G401 (cell line): Measurements from ENCODE around the gene SARM1. TPM values are rescaled to one million over a fixed set of nuclear protein-coding genes. Genes with fewer than 3 reads are reported as not detected.

Source experiments
- DNase-seq: peaks from one replicate; pipeline ENCODE4 v3.0.0-alpha.2; 2015; ENCODE audit warnings: low spot score
- in situ Hi-C: cut with HindIII; loops from 2 replicates; pipeline ENCODE4 v1.10.0; 2016; ENCODE audit warnings: low sequenced_read_pairs, mixed read lengths
- total RNA-seq: library from RNA; depleted of rRNA; stranded (reverse); fragments of >200 nt; shearing (Covaris generic); gene quantifications from 2 replicates; pipeline ENCODE4 v1.2.3, GENCODE V29; 2014

The SARM1 gene
- total RNA-seq, 1 experiment from 2014 or later: 18.6 TPM

- in situ Hi-C loops: no loop called here
- DNase-seq: no peak
Measured at GRCh38 chr17:28390141-28390540, 18.6 kb downstream of the SARM1 start.

GRCh38 chr17:28390563-28390962 is 19.1 kb downstream of the SARM1 start:
- DNase-seq: no peak
- in situ Hi-C loops: no loop called here

DNA sequence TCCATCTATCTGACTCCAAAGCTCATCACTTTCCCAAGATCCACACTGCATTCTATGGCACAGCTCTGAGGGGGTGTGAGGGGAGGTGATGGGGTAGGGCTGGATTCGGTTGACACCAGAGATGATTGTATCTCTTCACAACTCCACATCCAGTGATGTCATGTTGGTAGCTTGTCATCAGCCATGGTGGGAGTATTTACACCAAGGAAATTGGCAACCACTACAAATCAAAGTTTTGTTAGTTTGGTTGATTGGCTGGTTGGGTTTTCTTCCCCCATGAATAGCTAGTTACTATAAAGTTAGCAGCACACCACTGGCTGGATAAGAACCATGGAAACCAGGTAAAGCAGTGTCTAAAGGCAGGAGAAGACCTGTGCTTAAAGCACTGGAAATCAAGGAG is 19.5 kb downstream of the SARM1 start:
- in situ Hi-C loops: no loop called here
- no peak for DNase-seq

GRCh38 chr17:28391401-28391800 is 19.9 kb downstream of the SARM1 start:
- no peak for DNase-seq
- in situ Hi-C loops: no loop called here

- in situ Hi-C loops: no loop called here
- peak; percentile 75 for DNase-seq
Measured at GRCh38 chr17:28392491-28392890, 21.0 kb downstream of the SARM1 start.

GRCh38 chr17:28394337-28395116 is 23.0 kb downstream of the SARM1 start:
- no peak for DNase-seq
- in situ Hi-C loops: no loop called here

DNA sequence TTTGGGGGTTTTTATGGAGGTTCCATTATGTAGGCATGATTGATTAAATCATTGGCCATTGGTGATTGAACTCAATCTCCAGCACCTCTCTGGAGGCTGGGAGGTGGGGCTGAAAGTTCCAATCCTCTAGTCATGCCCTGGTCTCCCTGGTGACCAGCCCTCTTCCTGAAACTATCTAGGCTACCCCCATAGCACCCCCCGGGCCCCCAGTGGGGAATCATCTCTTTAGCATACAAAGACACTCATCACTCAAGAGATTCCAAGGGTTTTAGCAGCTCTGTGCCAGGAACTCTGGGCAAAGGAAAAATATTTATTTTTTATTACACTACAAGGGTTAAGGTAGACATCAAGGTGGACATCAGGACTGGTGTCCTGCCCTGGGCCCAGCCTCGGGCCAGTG is 23.9 kb downstream of the SARM1 start:
- in situ Hi-C loops: no loop called here
- DNase-seq: no peak

GRCh38 chr17:28395968-28396367 is 24.5 kb downstream of the SARM1 start:
- DNase-seq: no peak
- in situ Hi-C loops: no loop called here

DNA sequence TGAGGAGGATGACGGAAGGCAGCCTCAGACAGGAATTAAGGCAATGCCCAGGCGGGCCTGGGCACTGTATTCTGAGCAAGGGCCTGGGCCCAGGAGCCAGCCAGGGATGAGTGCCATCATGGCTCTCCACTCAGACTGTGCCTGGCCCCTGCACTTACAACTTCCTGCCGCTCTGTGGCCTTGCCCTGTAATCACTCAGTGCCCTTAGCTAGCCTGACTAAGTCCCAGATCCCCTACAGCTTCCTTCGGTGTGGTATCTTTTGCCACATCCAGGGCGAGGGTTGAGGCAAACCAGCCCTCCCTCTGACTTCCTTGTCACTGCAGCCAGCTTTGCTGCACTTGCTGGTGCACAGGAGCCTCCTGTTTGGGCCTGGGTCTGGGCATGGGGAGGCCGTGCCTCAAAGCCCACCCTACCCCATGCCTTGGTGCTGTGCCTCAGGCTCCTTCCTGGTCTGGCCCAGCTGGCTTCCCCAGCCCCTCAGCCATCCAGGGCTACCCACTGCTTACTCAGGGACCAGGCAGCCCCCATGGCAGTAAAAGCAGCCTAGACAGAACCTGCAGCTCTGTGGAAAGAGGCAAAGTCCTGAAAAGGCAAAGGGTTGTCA is 25.2 kb downstream of the SARM1 start:
- in situ Hi-C loops: no loop called here
- DNase-seq: no peak

GRCh38 chr17:28397275-28397674 is 25.8 kb downstream of the SARM1 start:
- no peak for DNase-seq
- in situ Hi-C loops: no loop called here

DNA sequence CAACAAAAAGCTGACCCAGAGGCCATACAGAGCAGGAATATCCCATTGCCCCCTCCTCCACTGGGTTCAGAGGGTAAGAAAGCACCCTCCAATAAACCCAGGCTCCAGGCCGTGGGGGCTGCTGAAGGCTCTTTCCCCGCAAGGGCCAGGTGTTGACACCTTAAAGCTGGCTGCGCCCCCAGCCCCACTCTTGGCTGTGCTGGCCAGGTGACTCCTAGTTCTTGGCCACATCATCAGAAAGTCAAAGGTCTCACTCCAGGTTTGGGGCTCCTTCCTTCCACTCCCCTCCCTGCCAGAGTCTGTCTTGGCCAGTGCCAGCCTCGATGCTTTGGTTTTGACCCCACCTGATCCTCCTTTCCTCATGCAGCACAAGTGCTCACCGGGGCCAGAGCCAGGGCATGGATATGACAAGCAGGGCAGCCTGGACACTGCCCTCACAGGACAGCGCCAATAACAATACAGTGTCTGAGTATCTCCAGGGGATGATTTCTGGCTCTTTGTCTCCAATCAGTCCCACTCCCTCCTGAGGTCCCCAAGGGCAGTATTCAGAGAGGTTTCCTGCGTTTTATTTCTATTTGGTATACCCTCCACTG is 26.3 kb downstream of the SARM1 start:
- in situ Hi-C loops: no loop called here
- no peak for DNase-seq

DNA sequence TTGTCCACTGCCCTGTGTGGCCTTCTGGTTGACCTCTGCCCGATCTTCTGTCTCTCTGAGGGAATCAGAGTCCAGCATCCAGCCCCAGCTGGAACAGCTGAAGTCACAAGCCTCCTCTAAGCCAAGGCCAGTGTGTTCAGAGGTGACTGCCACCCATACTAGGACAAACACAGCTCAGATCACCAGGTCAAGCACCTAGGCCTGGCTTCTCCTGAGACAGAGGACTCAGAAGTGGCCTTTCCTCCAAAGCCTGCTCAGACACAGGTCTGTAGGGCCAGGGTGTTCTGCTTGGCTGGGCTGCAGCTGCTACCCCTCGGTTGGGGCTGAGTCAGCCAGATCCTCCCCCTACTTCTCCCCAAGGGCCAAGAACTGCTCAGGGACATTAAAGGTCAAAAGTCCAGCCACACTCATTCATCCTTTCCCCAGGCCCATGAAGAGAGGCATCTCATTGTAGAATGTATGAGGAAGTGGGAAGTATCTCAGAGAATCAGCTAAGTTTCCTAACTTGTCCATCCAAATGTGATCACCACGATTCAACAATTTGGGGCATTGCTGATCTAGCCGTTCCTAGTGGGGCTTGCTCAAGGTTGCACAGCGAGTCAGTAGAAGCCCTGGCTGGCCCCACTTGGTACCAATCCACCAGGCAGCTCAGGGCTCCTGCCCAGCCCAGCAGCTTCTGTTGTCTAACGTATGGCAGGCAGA is 26.9 kb downstream of the SARM1 start:
- in situ Hi-C loops: no loop called here
- DNase-seq: no peak

DNA sequence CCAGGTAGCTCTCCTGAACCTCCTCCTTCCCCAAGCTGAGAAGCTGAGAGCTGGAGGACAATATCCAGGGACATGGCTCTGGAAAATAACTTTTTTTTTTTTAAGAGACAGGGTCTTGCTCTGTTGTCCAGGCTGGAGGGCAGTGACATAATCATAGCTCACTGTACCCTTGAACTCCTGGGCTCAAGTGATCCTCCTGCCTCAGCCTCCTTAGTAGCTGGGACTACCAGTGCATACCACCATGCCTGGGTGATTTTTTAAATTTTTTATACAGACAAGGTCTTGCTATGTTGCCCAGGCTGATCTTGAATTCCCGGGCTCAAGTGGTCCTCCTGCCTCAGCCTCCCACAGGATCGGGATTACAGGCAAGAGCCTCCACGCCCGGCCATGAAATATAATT is 28.3 kb downstream of the SARM1 start:
- in situ Hi-C loops: no loop called here

DNA sequence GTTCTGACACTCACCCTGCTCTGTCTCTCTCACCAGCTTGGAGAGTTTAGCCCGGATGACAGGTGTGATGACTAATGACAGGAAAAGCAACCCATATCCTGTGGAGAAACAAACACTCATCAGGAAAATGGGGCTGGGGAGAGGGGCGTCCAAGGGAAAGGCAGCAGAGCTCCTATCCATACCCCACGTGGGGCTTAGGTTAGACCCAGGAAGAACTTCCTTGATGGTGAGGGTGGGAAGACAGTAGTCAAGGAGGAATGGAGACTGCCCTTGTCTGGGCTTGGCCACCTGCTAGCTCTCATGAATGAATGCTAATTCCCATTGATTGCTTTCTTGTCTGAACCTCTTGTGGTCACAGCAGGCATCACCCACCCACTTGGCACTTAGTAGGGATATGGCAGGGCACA is 30.7 kb downstream of the SARM1 start:
- DNase-seq: no peak
- in situ Hi-C loops: no loop called here

More for the DNA sequence above, 28.3 kb downstream of the SARM1 start:
- no peak for DNase-seq

DNA sequence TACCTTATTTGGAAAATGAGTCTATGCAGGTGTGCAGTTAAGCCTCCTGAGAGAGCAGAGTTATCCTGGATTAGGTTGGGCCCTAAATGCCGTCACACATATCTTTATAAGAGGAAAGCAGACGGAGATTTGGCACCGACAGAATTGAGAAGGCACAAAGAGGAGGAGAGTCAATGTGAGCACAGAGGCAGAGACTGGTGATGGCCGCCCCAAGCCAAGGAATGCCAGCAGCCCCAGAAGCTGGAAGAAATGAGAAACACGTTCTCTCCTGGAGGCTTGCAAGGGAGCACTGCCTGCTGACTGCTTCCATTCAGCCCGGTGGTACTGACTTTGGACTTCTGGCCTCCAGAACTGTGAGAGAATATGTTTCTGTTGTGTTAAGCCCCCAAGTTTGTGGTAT is 31.4 kb downstream of the SARM1 start:
- DNase-seq: no peak
- in situ Hi-C loops: no loop called here

DNA sequence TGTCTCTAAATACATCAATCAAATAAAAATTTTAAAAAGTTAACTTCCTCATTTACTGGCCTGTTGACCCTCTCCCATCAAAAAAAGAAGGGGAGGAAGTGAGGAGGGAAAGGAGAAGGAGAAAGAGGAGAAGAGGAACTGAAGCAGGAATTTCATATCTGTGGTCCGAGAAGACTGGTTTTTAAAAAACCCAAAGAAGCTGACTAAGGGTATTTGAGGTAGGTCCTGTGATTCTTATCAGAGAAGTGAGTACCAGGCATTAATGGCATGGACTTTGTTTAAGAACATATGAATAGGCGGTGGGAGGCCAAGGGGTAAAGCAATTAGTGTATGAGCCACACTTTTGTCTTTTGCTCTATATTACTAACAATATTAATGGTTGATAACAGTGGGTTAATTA is 32.5 kb downstream of the SARM1 start:
- in situ Hi-C loops: no loop called here
- DNase-seq: no peak

DNA sequence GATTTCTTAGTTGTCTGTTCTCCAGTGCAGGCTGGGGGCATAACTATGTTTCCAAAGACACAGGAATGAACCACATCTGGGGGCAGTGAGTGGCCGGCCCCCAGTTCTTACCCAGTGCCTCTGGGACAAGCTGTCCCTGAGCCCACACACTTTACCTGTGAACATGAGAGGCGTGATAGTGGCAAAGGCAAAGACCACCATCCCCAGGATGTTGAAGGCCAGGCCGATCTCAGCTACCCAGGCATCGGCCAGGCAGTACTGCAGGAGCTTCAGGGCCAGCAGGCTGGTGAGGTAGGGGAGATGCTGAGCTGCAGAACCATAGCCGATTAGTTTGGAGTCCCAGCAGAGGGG is 32.9 kb downstream of the SARM1 start:
- no peak for DNase-seq
- in situ Hi-C loops: no loop called here

- DNase-seq: peak; percentile 64
- in situ Hi-C loops: no loop called here
Measured at GRCh38 chr17:28404812-28405570, 33.5 kb downstream of the SARM1 start.

DNA sequence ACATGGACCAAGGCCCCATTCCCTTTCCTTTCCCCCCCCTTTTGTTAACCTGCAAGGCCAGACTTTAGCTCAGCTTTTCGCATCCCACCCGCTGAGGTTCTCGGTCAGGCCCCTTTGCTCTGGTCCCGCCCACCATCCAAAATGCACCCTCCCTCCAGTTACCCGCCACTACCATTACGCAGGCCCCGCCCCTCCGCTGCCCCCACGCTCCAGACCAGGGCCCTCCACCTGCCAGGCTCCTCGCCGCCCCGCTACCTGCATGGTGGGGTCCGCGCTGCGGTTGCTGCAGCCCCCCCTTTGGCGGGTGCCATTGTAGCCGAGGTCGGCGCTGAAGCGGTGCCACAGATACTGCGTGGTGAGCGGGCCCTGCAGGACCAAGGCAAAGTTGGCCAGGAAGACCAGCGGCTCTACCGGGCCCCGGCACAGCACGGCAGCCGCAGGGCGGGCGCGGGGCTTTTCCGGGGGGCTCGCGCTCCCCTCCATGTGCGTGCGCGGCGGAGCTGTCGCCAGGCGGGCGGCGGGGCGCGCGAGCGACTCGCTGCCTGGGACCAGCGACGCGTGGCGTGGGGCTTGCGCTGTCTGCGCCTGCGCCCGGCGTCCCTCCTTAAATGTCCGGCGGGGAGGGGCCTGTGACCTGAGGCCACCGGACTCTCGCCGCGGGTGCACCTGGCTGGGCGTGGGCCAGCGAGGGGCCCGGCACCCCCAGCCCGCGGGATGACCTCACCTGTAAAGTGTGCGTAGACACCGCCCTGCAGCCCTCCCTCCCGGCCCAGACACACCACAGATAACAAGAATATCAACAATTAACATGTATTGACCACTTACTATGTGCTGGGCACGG is 34.4 kb downstream of the SARM1 start, which contains the start of gene SLC46A1:
TSS of gene SLC46A1 (minus strand) at position 581 of the 841 bp plus-strand sequence. CDS start at position 483, 98 bp downstream.
- DNase-seq: peak; percentile 84
- in situ Hi-C loops: no loop called here
